Activated CD8-positive, alpha-beta T cell treated with anti-CD3 and anti-CD28 coated beads, Interleukin-2, amount 10 ng/mL, durations not matched to agents 7 days and 5 days (primary cell): ENCODE results near the gene ZNF362. TPM values are rescaled to one million over a fixed set of nuclear protein-coding genes. Genes with fewer than 3 reads are reported as not detected.

Source experiments
- ATAC-seq: fragments of 150-1000 bp; cut with Tn5 transposase; one replicate; pipeline ENCODE4 v1.10.0; 2021; ENCODE audit warnings: moderate library complexity
- CTCF ChIA-PET: fragments of 350-600 bp; sonication (Branson Sonifier 250); formaldehyde crosslinking; loops from one replicate; lab custom pipeline; 2021; ENCODE audit warnings: antibody characterized with exemption; lab: Charles Lee
- POLR2A ChIA-PET: fragments of 350-600 bp; sonication (Branson Sonifier 250); formaldehyde crosslinking; loops from one replicate; lab custom pipeline; 2021; ENCODE audit warnings: antibody characterized with exemption; lab: Charles Lee
- DNase-seq: peaks from one replicate; pipeline ENCODE4 v3.0.0-alpha.2; 2020
- H3K27ac Mint-ChIP-seq: one replicate; pipeline ENCODE4 v1.8.0; 2021; ENCODE audit warnings: mild to moderate bottlenecking, mixed read lengths
- H3K27me3 Mint-ChIP-seq: one replicate; pipeline ENCODE4 v1.8.0; 2021; ENCODE audit warnings: low read depth, mixed read lengths
- H3K36me3 Mint-ChIP-seq: one replicate; pipeline ENCODE4 v1.8.0; 2021; ENCODE audit warnings: low read depth, mixed read lengths
- H3K4me1 Mint-ChIP-seq: one replicate; pipeline ENCODE4 v1.8.0; 2021; ENCODE audit warnings: low read depth, mixed read lengths
- H3K4me3 Mint-ChIP-seq: one replicate; pipeline ENCODE4 v1.8.0; 2021; ENCODE audit warnings: mild to moderate bottlenecking, mixed read lengths
- H3K9me3 Mint-ChIP-seq: one replicate; pipeline ENCODE4 v1.8.0; 2022; ENCODE audit warnings: mixed read lengths; ENCODE audit not compliant: insufficient read depth
- total RNA-seq, 2 experiments: library from RNA; stranded (reverse); gene quantifications; one replicate each; pipeline ENCODE4 v1.2.3, GENCODE V29; 2021

The ZNF362 gene
- total RNA-seq = 10 to 100 TPM; 17.3 to 19.7 TPM

GRCh38 chr1:33256471-33257206 lies at the start of gene ZNF362:
TSS of gene ZNF362 (plus strand) at chr1:33256492. CDS start at chr1:33270575, 14,083 bp downstream.
- Mint-ChIP-seq H3K9me3 (no peaks in the 10 kb centered on the region), H3K4me1 (peaks cover 23% of the 10 kb centered on the region), H3K4me3 (peak within 1 kb of the TSS; percentile 96), H3K27me3 (peaks cover 6% of the 10 kb centered on the region), H3K27ac (peak within 1 kb of the TSS; percentile 97), H3K36me3 (peaks cover 6% of the 10 kb centered on the region)
- ChIA-PET POLR2A (interaction anchor here (0.7 to 1.2 kb wide), 2 partner anchors 93 to 130 kb away, joined by 3 to 4 read pairs; no protein-coding TSS in a partner anchor), CTCF (interaction anchor here (1.2 kb wide), 1 partner anchor 39 kb away, joined by 5 read pairs; no protein-coding TSS in a partner anchor)
- DNase-seq (peak; percentile 73), ATAC-seq (peak; percentile 90)

GRCh38 chr1:33211972-33212371 lies 44.3 kb upstream of the ZNF362 start:
- DNase-seq (no peak), ATAC-seq (no peak)
- Mint-ChIP-seq H3K27ac (no peak overlapping the region), H3K4me1 (no peaks in the 10 kb centered on the region), H3K27me3 (peaks cover 42% of the 10 kb centered on the region), H3K9me3 (no peaks in the 10 kb centered on the region), H3K36me3 (no peaks in the 10 kb centered on the region), H3K4me3 (no peak overlapping the region)
- ChIA-PET POLR2A (no interaction called here), CTCF (no interaction called here)

- ChIA-PET CTCF (no interaction called here), POLR2A (no interaction called here)
- H3K27ac Mint-ChIP-seq = no peak overlapping the region
- peaks cover 12% of the 10 kb centered on the region for H3K27me3 Mint-ChIP-seq
- no peak overlapping the region for H3K4me3 Mint-ChIP-seq
- H3K36me3 Mint-ChIP-seq = no peaks in the 10 kb centered on the region
- no peak for DNase-seq
- no peak for ATAC-seq
- peaks cover 10% of the 10 kb centered on the region for H3K9me3 Mint-ChIP-seq
- peaks cover 3% of the 10 kb centered on the region for H3K4me1 Mint-ChIP-seq
Observed at GRCh38 chr1:33219886-33220661, 36.2 kb upstream of the ZNF362 start.

- H3K27ac Mint-ChIP-seq = no peak overlapping the region
- CTCF ChIA-PET = no interaction called here
- peaks cover 10% of the 10 kb centered on the region for H3K9me3 Mint-ChIP-seq
- peaks cover 12% of the 10 kb centered on the region for H3K27me3 Mint-ChIP-seq
- peaks cover 3% of the 10 kb centered on the region for H3K4me1 Mint-ChIP-seq
- H3K4me3 Mint-ChIP-seq = no peak overlapping the region
- H3K36me3 Mint-ChIP-seq = no peaks in the 10 kb centered on the region
- ATAC-seq = no peak
- POLR2A ChIA-PET = no interaction called here
- DNase-seq = no peak
Observed at GRCh38 chr1:33220676-33221384, 35.5 kb upstream of the ZNF362 start.

- POLR2A ChIA-PET = no interaction called here
- peaks cover 10% of the 10 kb centered on the region for H3K9me3 Mint-ChIP-seq
- CTCF ChIA-PET = no interaction called here
Observed at GRCh38 chr1:33221385-33221758, 34.9 kb upstream of the ZNF362 start.

GRCh38 chr1:33222381-33222780 lies 33.9 kb upstream of the ZNF362 start:
- Mint-ChIP-seq H3K27ac (no peak overlapping the region), H3K36me3 (no peaks in the 10 kb centered on the region), H3K4me3 (no peak overlapping the region), H3K27me3 (peaks cover 15% of the 10 kb centered on the region), H3K4me1 (peaks cover 3% of the 10 kb centered on the region), H3K9me3 (peaks cover 10% of the 10 kb centered on the region)
- ChIA-PET POLR2A (no interaction called here), CTCF (no interaction called here)
- no peak for ATAC-seq
- DNase-seq = no peak

More at GRCh38 chr1:33221385-33221758, 34.9 kb upstream of the ZNF362 start:
- Mint-ChIP-seq H3K4me3 (no peak overlapping the region), H3K4me1 (peaks cover 3% of the 10 kb centered on the region), H3K36me3 (no peaks in the 10 kb centered on the region), H3K27me3 (peaks cover 12% of the 10 kb centered on the region), H3K27ac (no peak overlapping the region)
- DNase-seq (no peak), ATAC-seq (no peak)

- ChIA-PET POLR2A (no interaction called here), CTCF (no interaction called here)
- ATAC-seq (no peak), DNase-seq (no peak)
- Mint-ChIP-seq H3K27me3 (peaks cover 23% of the 10 kb centered on the region), H3K36me3 (no peaks in the 10 kb centered on the region), H3K27ac (no peak overlapping the region), H3K4me3 (no peak overlapping the region), H3K9me3 (peaks cover 10% of the 10 kb centered on the region), H3K4me1 (peaks cover 3% of the 10 kb centered on the region)
Observed at GRCh38 chr1:33224166-33224707, 32.1 kb upstream of the ZNF362 start.

- H3K4me3 Mint-ChIP-seq = no peak overlapping the region
Observed at GRCh38 chr1:33225586-33225985, 30.7 kb upstream of the ZNF362 start.

GRCh38 chr1:33228935-33229487 lies 27.3 kb upstream of the ZNF362 start:
- Mint-ChIP-seq H3K27me3 (peaks cover 17% of the 10 kb centered on the region), H3K4me1 (peaks cover 3% of the 10 kb centered on the region), H3K36me3 (no peaks in the 10 kb centered on the region), H3K27ac (no peak overlapping the region), H3K9me3 (peaks cover 8% of the 10 kb centered on the region), H3K4me3 (no peak overlapping the region)
- POLR2A ChIA-PET = no interaction called here
- ATAC-seq (no peak), DNase-seq (no peak)
- CTCF ChIA-PET = no interaction called here

More at GRCh38 chr1:33225586-33225985, 30.7 kb upstream of the ZNF362 start:
- DNase-seq = no peak
- Mint-ChIP-seq H3K27ac (no peak overlapping the region), H3K27me3 (peaks cover 23% of the 10 kb centered on the region), H3K4me1 (peaks cover 3% of the 10 kb centered on the region), H3K36me3 (no peaks in the 10 kb centered on the region), H3K9me3 (peaks cover 10% of the 10 kb centered on the region)
- ChIA-PET CTCF (interaction anchor here (1.0 to 1.4 kb wide), 2 partner anchors 11 to 23 kb away, joined by 3 to 4 read pairs; no protein-coding TSS in a partner anchor), POLR2A (interaction anchor here (0.6 kb wide), 1 partner anchor 26 kb away, joined by 3 read pairs; no protein-coding TSS in a partner anchor)
- no peak for ATAC-seq

- no peak for ATAC-seq
- Mint-ChIP-seq H3K4me1 (peaks cover 8% of the 10 kb centered on the region), H3K4me3 (no peak overlapping the region), H3K9me3 (no peaks in the 10 kb centered on the region), H3K27me3 (peaks cover 14% of the 10 kb centered on the region), H3K27ac (no peak overlapping the region), H3K36me3 (no peaks in the 10 kb centered on the region)
- no peak for DNase-seq
- CTCF ChIA-PET = no interaction called here
- POLR2A ChIA-PET = no interaction called here
Observed at GRCh38 chr1:33231166-33231565, 25.1 kb upstream of the ZNF362 start.

GRCh38 chr1:33232716-33233115 lies 23.6 kb upstream of the ZNF362 start:
- no peak overlapping the region for H3K27ac Mint-ChIP-seq
- no peak for DNase-seq
- H3K4me3 Mint-ChIP-seq = no peak overlapping the region
- H3K9me3 Mint-ChIP-seq = no peaks in the 10 kb centered on the region
- POLR2A ChIA-PET = no interaction called here
- H3K36me3 Mint-ChIP-seq = no peaks in the 10 kb centered on the region
- ATAC-seq = no peak
- peaks cover 15% of the 10 kb centered on the region for H3K4me1 Mint-ChIP-seq
- H3K27me3 Mint-ChIP-seq = peaks cover 12% of the 10 kb centered on the region
- CTCF ChIA-PET = no interaction called here
